HuH-7.5 (cell line): ENCODE results near the gene PTTG1IP.

Experiments used
- DNase-seq: peaks from one replicate; pipeline ENCODE4 v3.0.0; 2011; ENCODE audit warnings: low spot score

Gene PTTG1IP

GRCh38 chr21:44865561-44866280 is 7.8 kb downstream of the PTTG1IP start:
- no peak for DNase-seq

GRCh38 chr21:44862869-44863685 is 10.4 kb downstream of the PTTG1IP start:
- DNase-seq, result no peak

GRCh38 chr21:44858791-44859190 is 14.7 kb downstream of the PTTG1IP start:
- DNase-seq, result no peak

GRCh38 chr21:44858291-44858690 is 15.2 kb downstream of the PTTG1IP start:
- no peak for DNase-seq

GRCh38 chr21:44857127-44857892 is 16.2 kb downstream of the PTTG1IP start:
- DNase-seq, result no peak

GRCh38 chr21:44856131-44856530 is 17.4 kb downstream of the PTTG1IP start:
- no peak for DNase-seq

GRCh38 chr21:44855572-44855971 is 17.9 kb downstream of the PTTG1IP start:
- no peak for DNase-seq

- DNase-seq, result no peak
These were observed 18.6 kb downstream of the PTTG1IP start for GRCh38 chr21:44854664-44855446.

GRCh38 chr21:44854391-44854663 is 19.2 kb downstream of the PTTG1IP start:
- no peak for DNase-seq

- no peak for DNase-seq
These were observed 19.7 kb downstream of the PTTG1IP start for GRCh38 chr21:44853601-44854390.

GRCh38 chr21:44850905-44851657 is 22.4 kb downstream of the PTTG1IP start:
- no peak for DNase-seq

- no peak for DNase-seq
These were observed 23.2 kb downstream of the PTTG1IP start for GRCh38 chr21:44850208-44850800.

GRCh38 chr21:44849616-44850130 is 23.8 kb downstream of the PTTG1IP start:
- DNase-seq, result no peak

- DNase-seq, result no peak
These were observed 24.5 kb downstream of the PTTG1IP start for GRCh38 chr21:44848821-44849521.

GRCh38 chr21:44847261-44848056 is 26.0 kb downstream of the PTTG1IP start:
- no peak for DNase-seq

- DNase-seq, result no peak
These were observed 26.8 kb downstream of the PTTG1IP start for GRCh38 chr21:44846485-44847260.

GRCh38 chr21:44846224-44846484 is 27.3 kb downstream of the PTTG1IP start:
- DNase-seq, result no peak
